HG03575 (cell line): ENCODE results near the gene ASMTL.
"Not testable (repeated sequence)": the region's sequence is repeated elsewhere in the genome, so short reads cannot be mapped to it uniquely, and the experiment has no call there.

Experiments
- ATAC-seq: cut with Tn5 transposase; IDR thresholded peaks from one replicate; pipeline ENCODE4 v1.9.1; 2021; ENCODE audit not compliant: unreplicated experiment, insufficient number of reproducible peaks, low FRiP score; ENCODE audit errors: extremely low read depth

ASMTL gene

DNA sequence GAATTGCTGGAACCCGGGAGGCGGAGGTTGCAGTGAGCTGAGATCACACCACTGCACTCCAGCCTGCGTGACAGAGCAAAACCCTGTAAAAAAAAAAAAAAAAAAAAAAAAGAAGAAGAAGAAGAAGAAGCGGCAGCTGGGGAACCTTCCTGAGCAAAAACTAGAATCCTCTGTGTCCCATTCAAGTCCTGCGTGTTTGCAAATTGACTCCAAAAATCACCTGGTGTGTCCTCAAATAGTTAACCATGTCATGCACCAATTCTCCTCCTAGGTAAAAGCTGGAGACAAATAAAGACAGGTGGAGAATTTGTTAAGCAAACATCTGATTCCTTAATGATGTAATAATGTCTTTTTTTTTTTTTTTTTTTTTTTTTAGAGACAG lies 31.9 kb upstream of the ASMTL start:
- no peak for ATAC-seq

DNA sequence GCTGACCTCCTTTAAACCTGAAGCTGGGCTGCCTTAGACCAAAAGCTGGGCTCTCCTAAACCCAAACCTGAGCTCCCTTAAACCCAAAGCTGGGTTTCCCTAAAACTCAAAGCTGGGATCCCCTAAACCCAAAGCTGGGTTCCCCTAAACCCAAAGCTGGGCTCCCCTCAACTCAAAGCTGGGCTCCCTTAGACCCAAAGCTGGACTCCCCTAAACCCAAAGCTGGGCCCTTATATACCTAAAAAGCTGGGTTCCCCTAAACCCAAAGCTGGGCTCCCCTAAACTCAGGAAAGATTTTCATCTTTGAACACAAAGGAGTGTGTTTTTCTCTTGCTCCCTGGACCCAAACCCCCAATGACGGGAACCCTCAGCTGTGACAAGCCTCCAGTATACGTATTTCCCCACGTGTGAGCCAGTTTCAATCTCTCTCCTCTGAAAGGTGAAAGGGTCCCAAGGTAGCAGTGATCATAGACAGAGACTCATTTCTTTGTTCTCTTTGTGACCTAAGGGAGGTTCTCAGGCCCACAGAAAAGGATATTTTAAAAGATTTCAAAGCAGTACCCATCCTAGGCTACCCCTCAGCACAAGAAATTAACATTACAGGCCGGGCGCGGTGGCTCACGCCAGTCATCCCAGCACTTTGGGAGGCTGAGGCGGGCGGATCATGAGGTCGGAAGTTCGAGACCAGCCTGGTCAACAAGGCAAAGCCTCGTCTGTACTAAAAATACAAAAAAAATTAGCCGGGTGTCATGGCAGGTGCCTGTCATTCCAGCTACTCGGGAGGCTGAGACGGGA lies 31.3 kb upstream of the ASMTL start:
- ATAC-seq, result no peak

DNA sequence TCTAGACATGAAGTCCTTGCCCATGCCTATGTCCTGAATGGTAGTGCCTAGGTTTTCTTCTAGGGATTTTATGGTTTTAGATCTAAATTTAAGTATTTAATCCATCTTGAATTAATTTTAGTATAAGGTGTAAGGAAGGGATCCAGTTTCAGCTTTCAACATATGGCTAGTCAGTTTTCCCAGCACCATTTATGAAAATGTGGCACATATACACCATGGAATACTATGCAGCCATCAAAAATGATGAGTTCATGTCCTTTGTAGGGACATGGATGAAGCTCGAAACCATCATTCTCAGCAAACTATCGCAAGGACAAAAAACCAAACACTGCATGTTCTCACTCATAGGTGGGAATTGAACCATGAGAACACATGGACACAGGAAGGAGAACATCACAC lies 29.8 kb upstream of the ASMTL start:
- ATAC-seq, result not testable (repeated sequence)

DNA sequence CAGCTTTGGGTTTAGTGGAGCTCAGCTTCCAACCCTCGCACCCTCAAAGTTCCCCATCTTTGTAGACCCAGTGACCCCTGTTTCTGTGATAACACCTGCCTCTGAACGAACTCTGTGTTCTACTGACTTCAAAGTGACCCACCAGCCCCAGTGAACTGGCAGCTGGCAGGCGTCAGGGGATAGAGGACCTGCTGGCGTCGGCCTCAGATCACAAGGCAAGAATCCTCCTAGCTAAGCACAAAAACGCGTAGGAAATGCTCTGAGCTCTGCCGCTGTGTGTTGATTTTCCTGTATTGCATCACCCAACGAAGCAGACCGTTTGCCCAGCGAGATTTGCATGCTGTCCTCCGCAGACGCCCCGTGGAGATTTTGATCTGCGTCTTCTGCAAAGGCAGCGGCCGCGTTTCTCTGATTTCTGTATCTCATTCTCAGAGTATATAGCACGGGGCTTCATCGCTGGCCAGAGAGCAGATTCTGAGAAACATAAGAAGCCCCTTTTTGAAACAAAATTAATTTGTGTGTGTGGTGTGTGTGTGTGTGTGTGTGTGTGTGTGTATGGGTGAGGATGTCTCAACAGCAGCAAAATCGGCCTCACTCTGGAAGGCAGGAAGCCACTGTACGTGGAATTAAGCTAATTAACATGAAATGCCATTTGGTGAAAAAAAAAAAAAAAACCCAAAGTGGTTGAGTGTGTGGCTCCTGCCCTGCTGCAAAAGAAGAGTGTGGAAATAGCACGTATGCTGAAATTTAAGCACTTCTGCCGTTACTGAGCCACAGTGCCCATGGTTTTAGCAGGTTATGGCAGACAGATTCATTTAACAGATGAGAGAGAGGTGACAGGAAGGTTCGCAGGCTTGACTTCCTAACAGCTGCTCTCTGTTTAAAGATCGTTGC lies 29.2 kb upstream of the ASMTL start:
- no peak for ATAC-seq

DNA sequence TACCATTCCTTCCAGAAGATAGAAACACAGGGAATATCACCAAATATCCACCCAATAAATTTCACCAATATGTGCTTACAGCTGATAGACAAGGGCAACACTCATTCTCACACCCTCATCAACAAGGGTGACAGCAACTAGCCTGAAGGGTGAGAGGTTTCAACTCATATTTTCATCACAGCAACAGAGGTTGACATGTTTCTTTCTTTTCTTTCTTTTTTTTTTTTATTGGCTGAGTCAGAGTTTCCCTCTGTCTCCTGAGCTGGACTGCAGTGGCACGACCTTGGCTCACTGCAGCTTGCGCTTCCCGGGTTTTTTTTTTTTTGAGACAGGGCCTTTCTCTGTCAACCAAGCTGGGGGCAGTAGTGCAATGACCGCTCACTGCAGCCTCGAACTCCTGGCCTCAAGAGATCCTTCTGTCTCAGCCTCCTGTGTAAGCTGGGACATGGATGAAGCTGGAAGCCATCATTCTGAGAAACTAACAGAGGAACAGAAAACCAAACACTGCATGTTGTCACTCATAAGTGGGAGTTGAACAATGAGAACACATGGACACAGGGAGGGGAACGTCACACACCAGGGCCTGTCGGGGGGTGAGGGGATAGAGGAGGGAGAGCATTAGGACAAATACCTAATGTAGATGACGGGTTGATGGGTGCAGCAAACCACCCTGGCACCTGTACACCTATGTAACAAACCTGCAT lies 27.5 kb upstream of the ASMTL start:
- ATAC-seq, result no peak

DNA sequence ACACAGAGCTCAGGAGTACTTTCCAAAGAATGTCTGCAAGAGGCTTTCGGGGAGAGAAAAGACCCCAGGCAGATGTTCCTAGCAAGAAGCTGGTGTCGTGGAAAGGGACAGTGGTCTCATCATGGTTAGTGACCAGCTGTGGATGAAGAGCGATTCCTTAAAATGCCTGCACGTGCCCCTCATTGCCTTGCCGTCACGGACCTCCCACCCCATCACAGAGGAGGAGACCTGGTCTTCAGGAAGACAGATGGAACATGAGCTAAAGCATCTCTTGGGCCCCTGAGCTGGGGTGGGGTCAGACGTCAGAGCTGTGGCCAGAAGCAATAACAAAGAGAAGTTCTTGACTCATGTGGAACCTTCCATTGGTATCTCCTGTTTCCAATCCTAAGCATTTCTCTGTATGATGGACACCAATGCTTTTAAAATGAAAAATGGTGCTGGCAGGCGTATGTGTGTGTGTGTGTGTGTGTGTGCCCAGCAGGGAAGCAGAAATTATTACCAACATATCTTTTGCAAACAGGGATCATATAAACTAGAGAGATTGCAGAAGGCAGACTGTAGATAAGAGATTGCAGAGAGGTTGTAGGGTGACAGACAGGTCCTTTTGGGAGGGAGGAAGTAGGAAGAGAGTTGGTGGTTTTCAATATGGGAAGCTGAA lies 25.2 kb upstream of the ASMTL start:
- no peak for ATAC-seq

DNA sequence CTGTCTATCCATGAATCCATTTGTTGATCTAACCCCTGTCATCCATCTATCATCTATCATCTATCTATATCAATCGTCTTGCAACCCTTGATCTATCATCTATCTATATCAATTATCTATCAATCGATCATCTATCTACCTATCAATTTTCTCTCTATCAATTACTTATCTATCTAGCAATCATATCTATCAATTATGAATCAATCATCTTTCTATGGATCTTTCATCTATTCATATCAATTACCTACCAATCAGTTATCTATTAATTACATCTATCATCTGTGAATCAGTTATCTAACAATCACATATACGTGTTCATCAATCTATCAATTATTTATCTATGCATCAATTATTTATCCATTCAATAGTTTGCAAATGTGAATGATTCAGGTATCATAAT lies 24.5 kb upstream of the ASMTL start:
- no peak for ATAC-seq

DNA sequence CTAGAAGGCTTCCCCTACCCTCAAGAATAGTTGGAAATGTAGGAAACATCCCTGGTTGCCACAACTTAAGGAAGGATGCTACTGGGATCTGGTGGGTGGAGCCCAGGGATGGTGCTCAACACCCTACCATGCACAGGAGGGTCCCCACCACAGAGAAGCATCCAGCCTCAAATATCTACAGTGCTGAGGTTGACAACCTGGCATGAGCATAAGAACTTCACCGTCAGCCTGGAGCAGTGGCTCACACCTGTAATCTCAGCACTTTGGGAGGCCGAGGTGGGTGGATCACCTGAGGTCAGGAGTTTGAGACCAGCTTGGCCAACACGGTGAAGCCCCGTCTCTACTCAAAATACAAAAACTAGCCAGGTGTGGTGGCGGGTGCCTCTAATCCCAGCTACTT lies 24.0 kb upstream of the ASMTL start:
- no peak for ATAC-seq

DNA sequence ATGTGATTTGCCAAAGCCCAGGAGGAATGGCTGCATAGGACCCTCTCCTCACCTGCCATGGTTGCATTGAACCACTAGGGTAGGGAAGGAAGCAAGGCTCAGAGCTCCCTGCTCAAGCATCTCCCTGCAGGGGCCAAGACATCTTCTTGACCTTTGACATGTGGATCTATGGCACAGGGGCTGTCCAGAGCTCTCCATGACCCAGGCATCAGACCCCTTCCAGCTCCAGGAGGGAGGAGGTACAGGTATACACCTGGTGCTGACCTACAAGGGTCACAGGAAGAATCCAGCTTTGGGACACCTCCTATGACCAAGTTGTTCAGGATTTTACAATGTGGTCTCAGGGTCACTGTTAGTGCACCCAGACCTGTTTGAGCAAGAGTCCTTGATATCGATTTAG lies 23.2 kb upstream of the ASMTL start:
- no peak for ATAC-seq

DNA sequence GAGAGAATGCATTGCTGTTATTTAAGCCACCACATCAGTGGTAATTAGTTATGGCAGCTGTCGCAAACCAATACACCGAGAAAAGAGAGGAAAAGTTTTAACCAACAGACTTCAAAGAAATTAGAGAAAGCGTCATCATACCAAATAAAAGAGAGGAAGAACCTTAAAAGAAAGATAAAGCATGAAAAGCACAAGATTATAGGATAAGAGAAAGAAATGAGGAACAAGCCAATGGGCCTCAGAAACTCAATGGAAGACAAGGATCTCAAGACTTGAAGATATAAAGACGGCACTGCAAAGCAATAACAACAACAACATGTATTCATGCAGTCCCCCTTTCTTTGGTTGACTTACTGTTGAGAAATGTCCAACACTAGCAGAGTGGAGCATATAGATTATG lies 22.8 kb upstream of the ASMTL start:
- no peak for ATAC-seq

DNA sequence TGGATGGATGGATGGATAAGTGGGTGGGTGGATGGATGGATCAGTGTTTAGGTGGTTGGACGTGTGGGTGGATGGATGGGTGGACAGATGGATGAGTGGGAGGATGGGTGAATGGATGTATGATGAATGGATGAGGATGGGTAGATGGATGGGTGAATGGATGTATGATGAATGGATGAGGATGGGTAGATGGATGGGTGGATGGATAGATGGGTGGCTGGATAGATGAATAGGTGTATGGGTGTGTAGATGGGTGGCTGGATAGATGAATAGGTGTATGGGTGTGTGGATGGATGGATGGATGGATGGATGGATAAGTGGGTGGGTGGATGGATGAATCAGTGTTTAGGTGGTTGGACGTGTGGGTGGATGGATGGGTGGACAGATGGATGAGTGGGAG lies 21.9 kb upstream of the ASMTL start:
- ATAC-seq, result not testable (repeated sequence)

DNA sequence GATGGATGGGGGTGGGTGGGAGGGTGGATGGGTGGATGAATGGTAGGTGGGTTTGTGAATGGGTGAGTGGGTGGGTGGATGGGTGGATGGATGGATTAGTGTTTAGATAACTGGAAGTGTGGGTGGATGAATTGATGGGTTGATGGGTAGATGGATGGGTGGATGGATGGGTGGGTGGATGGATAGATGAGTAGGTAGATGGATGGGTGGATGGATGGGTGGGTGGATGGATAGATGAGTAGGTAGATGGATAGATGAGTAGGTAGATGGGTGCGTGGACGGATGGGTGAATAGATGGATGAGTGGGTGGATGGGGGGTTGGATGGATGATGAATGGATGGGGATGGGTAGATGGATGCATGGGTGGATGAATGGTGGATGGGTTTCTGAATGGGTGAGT lies 20.3 kb upstream of the ASMTL start:
- ATAC-seq, result no peak

DNA sequence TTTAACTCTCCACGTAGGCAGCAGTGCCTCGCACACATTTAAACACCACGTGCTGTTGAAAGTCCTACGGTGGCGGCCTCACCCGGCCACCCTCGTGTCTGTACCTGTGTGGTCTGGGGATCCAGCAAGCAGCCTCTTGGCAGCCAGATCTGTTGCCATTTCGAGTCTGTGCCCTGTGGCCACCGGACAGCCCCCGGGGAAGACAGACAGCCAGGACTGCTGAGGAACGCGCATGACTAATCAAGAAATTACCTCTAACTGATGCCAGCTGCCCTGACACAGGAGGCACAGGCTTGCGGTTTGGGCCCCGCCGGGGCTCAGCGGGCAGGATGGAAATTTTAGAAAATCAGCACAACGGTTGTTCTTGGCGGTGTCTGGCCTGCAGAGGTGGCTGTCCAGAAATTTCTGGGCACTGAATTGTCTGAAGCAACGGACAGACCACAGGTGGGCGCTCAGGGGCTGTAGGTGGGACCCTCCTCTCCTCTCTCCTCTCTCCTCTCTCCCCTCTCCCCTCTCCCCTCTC lies 15.6 kb upstream of the ASMTL start:
- no peak for ATAC-seq

DNA sequence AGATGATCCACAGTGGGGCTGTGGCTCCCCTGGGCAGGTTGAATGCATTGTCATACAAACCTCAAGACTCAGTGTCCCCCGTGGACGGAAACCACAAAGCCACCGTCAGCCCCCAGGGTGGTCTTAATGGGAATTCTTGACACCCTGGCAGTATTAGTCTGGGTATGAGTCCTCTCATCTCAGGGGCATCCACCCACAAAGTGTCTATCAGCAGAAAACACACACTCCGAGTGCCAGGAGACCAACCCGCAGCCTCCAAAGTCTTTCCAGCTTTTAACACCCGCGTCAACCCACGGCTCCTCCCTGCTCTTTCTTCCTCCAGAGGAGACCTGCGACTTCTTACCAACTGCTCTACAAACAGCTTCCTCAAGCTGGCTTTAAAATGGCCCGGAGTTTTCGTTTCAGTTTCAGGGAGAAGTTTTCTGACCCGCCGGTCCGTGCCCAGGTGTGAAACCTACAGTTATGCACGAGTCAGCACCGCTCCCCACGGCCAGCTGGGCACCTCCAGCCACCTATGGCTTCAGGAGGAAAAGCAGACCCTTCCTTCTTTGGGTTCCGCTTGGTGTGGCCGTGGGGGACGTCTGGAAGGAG lies 14.4 kb upstream of the ASMTL start:
- no peak for ATAC-seq

DNA sequence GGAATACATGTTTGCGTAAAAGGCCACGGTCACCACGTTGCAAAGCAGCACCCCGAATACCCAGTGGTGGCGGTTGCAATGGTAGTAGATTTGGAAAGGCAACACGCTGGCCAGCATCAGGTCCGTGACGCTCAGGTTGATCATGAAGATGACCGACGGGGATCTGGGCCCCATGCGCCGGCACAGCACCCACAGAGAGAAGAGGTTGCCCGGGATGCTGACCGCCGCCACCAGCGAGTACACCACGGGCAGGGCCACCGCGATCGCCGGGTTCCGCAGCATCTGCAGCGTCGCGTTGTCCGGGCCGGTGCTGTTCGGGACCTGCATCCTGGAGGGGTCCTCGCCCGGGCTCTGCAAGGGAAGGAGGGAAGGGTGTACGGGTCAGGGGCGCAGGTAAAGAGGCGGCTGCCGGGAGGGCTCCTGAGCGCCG lies 13.5 kb upstream of the ASMTL start:
- no peak for ATAC-seq

DNA sequence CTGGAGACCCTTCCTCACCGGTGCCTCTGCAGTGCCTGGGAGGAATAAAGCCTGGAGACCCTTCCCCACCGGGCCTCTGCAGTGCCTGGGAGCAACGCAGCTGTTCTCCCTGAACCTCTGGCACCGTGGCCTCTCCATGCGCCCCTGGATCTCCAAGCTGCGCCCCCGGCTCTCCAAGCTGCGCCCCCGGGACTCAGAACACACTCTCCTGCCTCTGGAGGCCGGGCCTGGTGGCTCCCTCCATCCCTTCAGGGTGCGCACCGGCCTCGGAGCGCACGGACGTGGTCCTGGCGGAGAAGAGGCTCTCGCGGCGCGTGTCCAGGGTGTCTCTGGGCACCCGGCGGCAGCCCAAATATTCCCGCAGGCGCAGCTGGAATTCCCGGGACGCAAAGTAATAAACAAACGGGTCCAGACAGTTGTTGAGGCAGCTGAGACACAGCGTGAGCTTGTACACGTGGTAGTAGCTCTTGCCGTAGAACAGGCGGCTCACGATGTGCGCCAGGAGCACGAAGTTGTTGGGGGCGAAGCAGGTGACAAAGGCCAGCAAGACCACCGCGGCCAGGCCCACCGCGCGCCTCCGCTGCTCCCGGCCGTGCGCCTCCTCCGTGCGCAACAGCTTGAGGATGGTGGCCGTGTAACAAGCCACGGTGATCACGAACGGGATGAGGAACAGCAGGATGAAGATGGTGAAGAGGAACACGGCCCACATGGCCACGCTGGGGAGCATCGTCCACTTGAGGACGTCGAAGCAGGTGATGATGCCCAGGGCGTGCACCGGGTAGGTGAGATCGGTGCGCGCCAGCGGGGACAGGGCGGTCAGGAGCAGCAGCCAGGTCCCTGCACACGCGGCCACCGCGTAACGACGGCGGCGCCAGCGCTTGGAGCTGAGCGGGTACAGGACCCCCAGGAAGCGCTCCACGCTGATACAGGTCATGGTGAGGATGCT lies 12.8 kb upstream of the ASMTL start:
- no peak for ATAC-seq

DNA sequence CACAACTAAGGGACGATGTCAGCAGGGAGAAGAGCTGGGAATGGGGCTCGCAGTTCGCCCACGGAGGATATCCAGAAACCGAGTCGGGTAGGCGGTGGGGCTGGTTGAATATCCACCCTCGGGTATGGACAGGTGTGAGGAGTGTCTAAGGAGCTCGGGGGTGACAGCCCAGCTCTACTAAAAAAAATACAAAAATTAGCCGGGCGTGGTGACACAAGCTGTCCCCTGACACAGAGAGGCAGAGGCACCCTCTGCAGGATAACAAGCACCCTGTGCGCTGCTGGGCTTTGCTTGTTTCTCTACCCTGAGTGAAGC lies 12.2 kb upstream of the ASMTL start:
- no peak for ATAC-seq
